IMR-90 (cell line): ENCODE results near the gene SRGAP3. TPM values are rescaled to one million over a fixed set of nuclear protein-coding genes. Genes with fewer than 3 reads are reported as not detected.

Experiments
- ATAC-seq: fragments of 200-7000 bp; cut with Tn5 transposase; 2 replicates; pipeline ENCODE4 v1.9.1; 2020; ENCODE audit warnings: low read depth, mild to moderate bottlenecking, moderate library complexity
- BruUV-seq: library from RNA; stranded (reverse); fragments of 400-500 nt; replicated peaks from 2 replicates; lab custom pipeline; 2021; lab: Mats Ljungman, UMichigan
- CTCF ChIA-PET: fragments of 300-600 bp; formaldehyde crosslinking; extraction: SDS; loops from one replicate; lab custom pipeline; 2021; ENCODE audit warnings: antibody characterized with exemption; lab: Yijun Ruan, JAX
- POLR2A ChIA-PET: fragments of 300-600 bp; sonication (Branson Sonifier 250); formaldehyde crosslinking; loops from one replicate; lab custom pipeline; 2022; ENCODE audit warnings: antibody characterized with exemption; ENCODE audit not compliant: unreplicated experiment; lab: Charles Lee
- DNase-seq: peaks from one replicate; pipeline ENCODE4 v3.0.0; 2013
- H2AFZ ChIP-seq: replicated peaks from 2 replicates; pipeline ENCODE3; 2013; ENCODE audit warnings: low read length, mild to moderate bottlenecking; ENCODE audit not compliant: poor library complexity
- H2AK5ac ChIP-seq: 2 replicates; pipeline ENCODE4 v1.6.1; 2013; ENCODE audit warnings: low read depth, low read length, inconsistent platforms
- H2AK9ac ChIP-seq: replicated peaks from 2 replicates; pipeline ENCODE3; 2013; ENCODE audit warnings: mild to moderate bottlenecking, low read depth, low read length, moderate library complexity; ENCODE audit not compliant: poor library complexity
- H2BK120ac ChIP-seq: 2 replicates; pipeline ENCODE4 v1.6.1; 2013; ENCODE audit warnings: low read depth, low read length, inconsistent platforms
- H2BK15ac ChIP-seq: 3 replicates; pipeline ENCODE4 v1.6.1; 2013; ENCODE audit warnings: low read depth, low read length, inconsistent platforms
- H2BK20ac ChIP-seq: 2 replicates; pipeline ENCODE4 v1.6.1; 2013; ENCODE audit warnings: low read depth, mild to moderate bottlenecking, inconsistent platforms, low read length, moderate library complexity
- H2BK5ac ChIP-seq: 2 replicates; pipeline ENCODE4 v1.6.1; 2013; ENCODE audit warnings: mild to moderate bottlenecking, low read depth, low read length, inconsistent platforms; ENCODE audit not compliant: poor library complexity, severe bottlenecking
- H3K14ac ChIP-seq: replicated peaks from 2 replicates; pipeline ENCODE4 v1.6.1; 2013; ENCODE audit warnings: low read depth, low read length, inconsistent platforms
- H3K18ac ChIP-seq: 2 replicates; pipeline ENCODE4 v1.6.1; 2013; ENCODE audit warnings: low read depth, low read length, control low read depth
- H3K23ac ChIP-seq: 2 replicates; pipeline ENCODE4 v1.6.1; 2013; ENCODE audit warnings: low read depth, low read length, inconsistent platforms
- H3K27ac ChIP-seq: 2 replicates; pipeline ENCODE4 v1.5.1; 2013; ENCODE audit warnings: mild to moderate bottlenecking, control low read depth, low read length; ENCODE audit not compliant: insufficient read depth
- H3K27me3 ChIP-seq: 2 replicates; pipeline ENCODE4 v1.6.1; 2013; ENCODE audit warnings: low read length; ENCODE audit not compliant: control insufficient read depth, insufficient read depth
- H3K36me3 ChIP-seq: 2 replicates; pipeline ENCODE4 v1.6.1; 2013; ENCODE audit warnings: low read length, mixed read lengths; ENCODE audit not compliant: control insufficient read depth, insufficient read depth
- H3K4ac ChIP-seq: 2 replicates; pipeline ENCODE4 v1.6.1; 2013; ENCODE audit warnings: low read depth, low read length, inconsistent platforms
- H3K4me1 ChIP-seq: 2 replicates; pipeline ENCODE4 v1.6.1; 2013; ENCODE audit warnings: low read length, mixed read lengths; ENCODE audit not compliant: control insufficient read depth, insufficient read depth
- H3K4me2 ChIP-seq: 2 replicates; pipeline ENCODE4 v1.6.1; 2013; ENCODE audit warnings: low read depth, mild to moderate bottlenecking, control low read depth, low read length, moderate library complexity
- H3K4me3 ChIP-seq: 2 replicates; pipeline ENCODE4 v1.5.1; 2013; ENCODE audit warnings: low read depth, mild to moderate bottlenecking, control low read depth, low read length, moderate library complexity; ENCODE audit not compliant: insufficient read depth
- H3K56ac ChIP-seq: 2 replicates; pipeline ENCODE4 v1.6.1; 2013; ENCODE audit warnings: low read length, inconsistent platforms; ENCODE audit not compliant: insufficient read depth; ENCODE audit errors: extremely low read depth
- H3K79me1 ChIP-seq, 2 experiments: 2 replicates each; pipeline ENCODE4 v1.6.1; 2013; ENCODE audit warnings: low read length in 2 of 2, inconsistent platforms in 1 of 2, low read depth in 1 of 2
- H3K9ac ChIP-seq: 2 replicates; pipeline ENCODE4 v1.6.1; 2013; ENCODE audit warnings: low read depth, low read length, control low read depth
- H3K9me1 ChIP-seq: 2 replicates; pipeline ENCODE4 v1.6.1; 2013; ENCODE audit warnings: low read length, inconsistent platforms; ENCODE audit not compliant: insufficient read depth
- H3K9me3 ChIP-seq: 2 replicates; pipeline ENCODE4 v1.6.1; 2013; ENCODE audit warnings: low read length; ENCODE audit not compliant: control insufficient read depth, insufficient read depth
- H4K20me1 ChIP-seq: 2 replicates; pipeline ENCODE4 v1.6.1; 2013; ENCODE audit warnings: low read length, inconsistent platforms; ENCODE audit not compliant: insufficient read depth
- H4K5ac ChIP-seq: 2 replicates; pipeline ENCODE4 v1.6.1; 2013; ENCODE audit warnings: mild to moderate bottlenecking, low read depth, low read length, control low read depth
- H4K8ac ChIP-seq, 2 experiments: 2 replicates each; pipeline ENCODE4 v1.6.1; 2013; ENCODE audit warnings: low read depth in 2 of 2, low read length in 2 of 2, control low read depth in 1 of 2, inconsistent platforms in 1 of 2
- H4K91ac ChIP-seq: 2 replicates; pipeline ENCODE4 v1.6.1; 2013; ENCODE audit warnings: low read depth, low read length, inconsistent platforms; ENCODE audit not compliant: insufficient read depth
- FOS ChIP-seq: fragments of 150-350 bp; IDR thresholded peaks from 2 replicates; pipeline ENCODE4 v1.6.1; 2016; ENCODE audit warnings: low read depth, low read length
- MAZ ChIP-seq: IDR thresholded peaks from 2 replicates; pipeline ENCODE4 v1.6.1; 2012; ENCODE audit warnings: low read depth, mild to moderate bottlenecking, low read length, improper control_type of control experiment, moderate library complexity, borderline replicate concordance
- RAD21 ChIP-seq: IDR thresholded peaks from 2 replicates; pipeline ENCODE4 v1.6.1; 2012; ENCODE audit warnings: low read length, improper control_type of control experiment
- WGBS, 2 experiments: methylation state at CpG; one replicate each; pipeline versions ENCODE4 v1.1.5 to v1.1.7; 2013; ENCODE audit warnings: missing lambda C conversion rate in 2 of 2; ENCODE audit not compliant: insufficient read length in 1 of 2; ENCODE audit errors: extremely low coverage in 2 of 2; 5-methylcytosine and 5-hydroxymethylcytosine counted together
- dilution Hi-C: fragments of 300-500 bp; cut with HindIII; formaldehyde crosslinking; loops from one replicate; pipeline ENCODE4 v1.14.3; 2018; ENCODE audit warnings: low sequenced_read_pairs; ENCODE audit not compliant: unreplicated experiment
- in situ Hi-C: fragments of 300-500 bp; cut with MboI; formaldehyde crosslinking; loops from 3 replicates; pipeline ENCODE4 v1.14.3; 2019; ENCODE audit warnings: low sequenced_read_pairs, inconsistent platforms, mixed read lengths
- intact Hi-C: fragments of 100-400 bp; cut with micrococcal nuclease; formaldehyde crosslinking; loops from 2 replicates; pipeline ENCODE4 v1.10.0; 2022
- polyA plus RNA-seq, 3 experiments: library from polyadenylated mRNA; depleted of rRNA; stranded (reverse); fragments of >200 nt; gene quantifications; 2 replicates each; pipeline ENCODE4 v1.2.3, GENCODE V29; 2012; ENCODE audit warnings: low replicate concordance in 1 of 3
- total RNA-seq: library from RNA; depleted of rRNA; stranded (reverse); fragments of >200 nt; gene quantifications from 2 replicates; pipeline ENCODE4 v1.2.3, GENCODE V29; 2012

The SRGAP3 gene
- total and polyA plus RNA-seq, 2 of the 4 experiments (the other 2 are of a cell fraction): 0.68 to 1.4 TPM

DNA sequence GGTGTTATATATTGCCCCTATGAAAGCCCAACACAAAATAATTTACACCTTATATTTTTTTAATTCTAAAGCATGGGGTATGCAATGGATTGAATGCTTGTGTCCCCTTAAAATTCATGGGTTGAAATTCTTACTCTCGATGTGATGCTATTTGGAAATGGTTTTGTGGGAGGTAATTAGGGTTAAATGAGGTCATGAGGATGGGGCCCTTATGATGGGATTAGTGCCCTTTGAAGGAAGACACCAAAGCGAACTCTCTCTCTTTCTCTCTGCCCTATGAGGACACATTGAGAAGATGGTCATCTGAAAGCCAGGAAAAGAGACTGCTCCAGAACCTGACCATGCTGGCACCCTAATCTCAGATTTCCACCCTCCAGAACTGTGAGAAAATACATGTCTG, 7.6 kb upstream of the SRGAP3 start:
- in situ Hi-C loops: no loop called here
- Histone ChIP-seq H3K79me1 (no peaks in the 10 kb centered on the region), H3K4ac (no peak overlapping the region), H2BK20ac (no peak overlapping the region), H2AFZ (no peak overlapping the region), H3K9ac (no peak overlapping the region), H3K9me3 (no peaks in the 10 kb centered on the region), H2BK5ac (no peak overlapping the region), H3K18ac (no peak overlapping the region), H4K5ac (no peak overlapping the region), H3K23ac (no peak overlapping the region), H4K8ac (no peak overlapping the region), H3K27ac (no peak overlapping the region), H4K91ac (no peak overlapping the region), H4K20me1 (no peaks in the 10 kb centered on the region), H3K14ac (no peak overlapping the region), H3K4me1 (no peaks in the 10 kb centered on the region), H2BK120ac (no peak overlapping the region), H3K56ac (no peak overlapping the region), H3K27me3 (no peaks in the 10 kb centered on the region), H2BK15ac (no peak overlapping the region), H3K4me3 (no peak overlapping the region), H3K4me2 (no peak overlapping the region), H2AK5ac (no peak overlapping the region), H2AK9ac (no peak overlapping the region), H3K36me3 (no peaks in the 10 kb centered on the region), H3K9me1 (no peaks in the 10 kb centered on the region)
- TF ChIP-seq RAD21 (no peak), MAZ (no peak), FOS (no peak)
- no TSS peak for BruUV-seq
- CTCF ChIA-PET: interaction anchor here (0.6 kb wide), 1 partner anchor 109 kb away, joined by 3 read pairs; no protein-coding TSS in a partner anchor
- ATAC-seq (no peak), DNase-seq (no peak)
- intact Hi-C loops: no loop called here
- POLR2A ChIA-PET: no interaction called here
- dilution Hi-C loops: no loop called here
- no CpG with 5 or more reads among the region's 2 CpGs for WGBS, 2 experiments
